SIG-M5 (cell line): ENCODE results near the gene RHOB.
"Not testable (repeated sequence)": the region's sequence is repeated elsewhere in the genome, so short reads cannot be mapped to it uniquely, and the experiment has no call there.

ENCODE experiments used
- DNase-seq: peaks from one replicate; lab custom pipeline; 2025; lab: John Stamatoyannopoulos, UW

The RHOB gene

DNA sequence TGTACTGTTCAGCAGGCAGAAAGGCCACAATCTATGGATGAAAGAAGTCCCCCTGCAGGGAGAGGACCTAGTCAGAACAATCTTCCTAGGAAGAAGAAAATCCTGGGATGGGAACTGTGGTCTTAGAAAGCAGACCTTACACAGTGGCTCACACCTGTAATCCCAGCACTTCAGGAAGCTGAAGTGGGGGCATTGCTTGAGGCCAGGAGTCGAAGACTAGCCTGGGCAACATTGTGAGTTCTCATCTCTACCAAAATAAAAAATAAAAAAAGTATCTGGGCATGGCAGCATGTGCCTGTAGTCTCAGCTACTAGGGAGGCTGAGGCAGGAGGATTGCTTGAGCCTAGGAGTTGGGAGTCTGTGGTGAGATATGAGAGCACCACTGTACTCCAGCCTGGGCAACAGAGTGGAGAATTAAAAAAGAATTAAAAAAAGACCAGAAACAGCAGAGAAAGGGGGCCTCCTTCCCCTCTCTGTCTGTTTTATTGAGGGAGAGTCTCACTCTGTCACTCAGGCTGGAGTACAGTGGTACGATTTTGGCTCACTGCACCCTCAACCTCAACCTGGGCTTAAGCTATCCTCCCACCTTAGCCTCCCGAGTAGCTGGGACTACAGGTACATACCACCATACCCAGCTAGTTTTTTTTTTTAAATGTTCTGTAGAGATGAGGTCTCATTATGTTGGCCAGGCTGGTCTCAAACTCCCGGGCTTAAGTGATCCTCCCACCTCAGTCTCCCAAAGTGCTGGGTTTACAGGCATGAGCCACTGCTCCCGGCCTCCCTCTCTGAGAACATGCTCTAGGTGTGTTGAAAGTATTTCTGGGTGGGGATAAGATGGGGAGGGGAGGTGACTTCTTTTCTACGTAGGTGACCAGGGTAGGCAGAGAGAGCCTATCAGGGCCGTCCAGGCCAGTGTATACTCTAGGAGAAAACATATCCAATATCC lies 7.4 kb downstream of the RHOB start:
- no peak for DNase-seq

DNA sequence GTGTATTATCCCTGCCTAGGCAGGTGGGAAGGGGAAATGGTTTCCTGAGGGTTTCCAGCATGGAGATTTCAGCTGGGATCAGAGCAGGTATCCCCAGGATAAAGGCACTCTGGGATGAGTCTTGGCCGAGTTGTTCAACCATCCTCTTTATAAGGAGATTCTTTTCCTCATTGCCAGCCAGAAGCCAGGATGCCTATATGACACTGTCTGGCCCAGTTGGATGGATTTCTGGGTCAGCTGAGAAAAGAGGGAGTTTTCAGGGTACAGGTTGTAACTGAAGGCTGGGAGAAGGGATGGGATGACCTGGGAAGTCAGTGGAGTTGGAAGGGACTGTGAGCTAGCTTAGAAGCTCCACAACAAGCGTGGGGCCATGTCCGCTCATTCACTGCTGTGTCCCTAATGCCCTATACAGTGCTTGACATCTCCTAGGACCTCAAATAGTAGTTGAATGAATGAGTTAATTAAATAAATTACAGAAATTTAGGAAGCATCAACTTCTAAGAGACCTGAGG lies 8.3 kb downstream of the RHOB start:
- DNase-seq = no peak

DNA sequence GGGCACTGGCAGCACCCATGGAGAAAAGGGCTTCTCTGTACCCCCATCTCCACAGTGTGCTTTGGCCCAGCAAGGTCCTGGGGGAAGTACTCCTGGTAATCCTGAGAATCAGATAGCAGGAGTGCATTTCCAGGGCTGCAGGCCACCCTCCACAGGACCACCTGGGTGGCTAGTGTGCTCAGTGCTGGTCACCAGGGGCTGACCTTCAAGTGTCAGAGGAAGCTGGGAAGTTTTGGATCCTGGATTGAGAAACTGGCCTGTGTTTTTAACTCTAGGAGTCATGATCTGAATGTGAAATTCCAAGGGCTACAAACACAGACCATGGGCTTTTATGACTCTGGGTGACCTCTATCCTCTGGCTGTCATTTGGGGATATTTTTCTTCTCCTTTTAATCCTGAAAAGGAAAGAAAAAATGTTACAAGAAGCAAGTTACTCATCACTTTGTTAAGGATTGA lies 9.3 kb downstream of the RHOB start:
- DNase-seq = no peak

DNA sequence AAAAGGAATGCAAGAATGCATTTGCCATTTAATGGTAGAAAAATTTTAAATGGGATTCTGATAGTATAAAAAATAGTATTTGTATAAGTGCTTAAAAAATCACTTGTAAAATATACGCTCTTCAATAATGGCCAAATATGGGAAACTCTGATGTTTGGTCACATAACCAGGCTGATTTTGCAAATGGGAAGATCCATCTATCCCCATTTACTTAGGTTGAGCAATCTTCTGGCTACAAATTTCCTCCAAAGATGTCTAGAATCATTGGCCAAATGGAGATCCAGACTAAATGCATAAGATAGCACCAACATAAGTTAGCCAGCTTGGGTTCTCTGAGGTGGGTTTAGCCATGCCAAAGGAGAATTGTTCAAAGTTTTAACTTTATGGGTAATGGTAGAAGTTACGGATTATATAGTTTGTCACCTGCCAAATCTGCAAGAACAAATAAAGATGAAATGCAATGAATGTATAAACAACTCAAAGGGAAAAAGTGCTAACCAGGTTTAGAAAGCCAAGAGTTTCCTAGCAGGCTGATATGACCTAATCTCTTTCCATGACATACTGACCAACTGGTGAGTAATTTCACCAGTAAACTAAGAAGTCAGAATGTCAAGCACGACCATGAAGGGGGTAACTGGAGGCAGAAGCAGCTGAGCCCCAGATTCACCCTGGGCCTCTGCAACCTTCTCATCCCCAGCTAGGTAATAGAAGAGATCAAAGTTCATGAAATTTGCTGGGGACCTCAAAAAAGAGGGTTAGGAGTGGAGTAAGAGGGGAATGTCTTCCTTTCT lies 10.0 kb downstream of the RHOB start:
- DNase-seq = no peak

DNA sequence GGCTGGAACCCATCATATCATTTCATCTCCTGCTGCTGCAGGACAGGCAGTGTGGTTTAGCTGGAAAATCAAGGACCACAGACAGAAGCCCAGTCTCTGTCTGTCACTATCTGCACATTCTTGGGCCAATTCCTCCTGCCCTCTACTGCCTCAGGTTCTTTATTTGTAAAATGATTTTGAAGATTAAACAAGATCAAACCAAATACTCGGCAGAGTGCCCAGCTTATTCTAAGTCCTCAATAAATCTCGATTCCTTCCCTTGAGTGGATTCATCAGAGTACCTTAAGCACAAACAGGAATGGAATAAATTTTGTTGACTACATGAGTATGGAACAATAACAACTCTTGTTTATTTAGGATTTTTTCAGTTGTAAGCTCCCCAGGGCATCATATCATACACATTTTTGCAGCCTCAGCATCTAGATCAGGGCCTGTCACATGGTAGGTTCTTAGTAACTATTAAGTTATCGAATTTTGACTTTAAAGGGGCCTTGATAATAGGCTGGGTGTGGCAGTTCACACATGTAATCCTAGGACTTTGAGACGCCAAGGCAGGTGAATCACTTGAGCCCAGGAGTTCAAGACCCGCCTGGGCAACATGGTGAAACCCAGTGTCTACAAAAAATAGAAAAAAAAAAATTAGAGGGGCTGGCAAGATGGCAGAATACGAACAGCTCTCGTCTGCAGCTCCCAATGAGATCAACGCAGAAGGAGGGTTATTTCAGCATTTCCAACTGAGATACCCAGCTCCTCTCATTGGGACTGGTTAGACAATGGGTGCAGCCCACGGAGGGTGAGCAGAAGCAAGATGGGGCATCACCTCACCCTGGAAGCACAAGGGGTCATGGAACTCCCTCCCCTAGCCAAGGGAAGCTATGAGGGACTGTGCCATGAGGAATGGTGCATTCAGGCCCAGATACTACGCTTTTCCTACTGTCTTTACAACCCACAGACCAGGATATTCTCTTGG lies 11.1 kb downstream of the RHOB start:
- no peak for DNase-seq

DNA sequence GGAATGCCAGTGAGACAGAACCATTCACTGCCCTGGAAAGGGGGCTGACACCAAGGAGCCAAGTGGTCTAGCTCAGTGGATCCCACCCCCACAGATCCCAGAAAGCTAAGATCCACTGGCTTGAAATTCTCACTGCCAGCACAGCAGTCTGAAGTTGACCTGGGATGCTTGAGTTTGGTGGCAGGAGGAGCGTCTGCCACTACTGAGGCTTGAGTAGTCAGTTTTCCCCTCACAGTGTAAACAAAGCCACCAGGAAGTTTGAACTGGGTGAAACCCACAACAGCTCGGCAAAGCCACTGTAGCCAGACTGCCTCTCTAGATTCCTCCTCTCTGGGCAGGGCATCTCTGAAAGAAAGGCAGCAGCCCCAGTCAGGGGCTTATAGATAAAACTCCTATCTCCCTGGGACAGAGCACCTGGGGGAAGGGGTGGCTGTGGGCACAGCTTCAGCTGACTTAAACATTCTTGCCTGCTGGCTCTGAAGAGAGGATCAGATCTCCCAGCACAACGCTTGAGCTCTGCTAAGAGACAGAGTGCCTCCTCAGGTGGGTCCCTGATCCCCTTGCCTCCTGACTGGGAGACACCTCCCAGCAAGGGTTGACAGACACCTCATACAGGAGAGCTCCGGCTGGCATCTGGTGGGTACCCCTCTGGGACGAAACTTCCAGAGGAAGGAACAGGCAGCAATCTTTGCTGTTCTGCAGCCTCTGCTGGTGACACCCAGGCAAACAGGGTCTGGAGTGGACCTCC lies 12.0 kb downstream of the RHOB start:
- not testable (repeated sequence) for DNase-seq

DNA sequence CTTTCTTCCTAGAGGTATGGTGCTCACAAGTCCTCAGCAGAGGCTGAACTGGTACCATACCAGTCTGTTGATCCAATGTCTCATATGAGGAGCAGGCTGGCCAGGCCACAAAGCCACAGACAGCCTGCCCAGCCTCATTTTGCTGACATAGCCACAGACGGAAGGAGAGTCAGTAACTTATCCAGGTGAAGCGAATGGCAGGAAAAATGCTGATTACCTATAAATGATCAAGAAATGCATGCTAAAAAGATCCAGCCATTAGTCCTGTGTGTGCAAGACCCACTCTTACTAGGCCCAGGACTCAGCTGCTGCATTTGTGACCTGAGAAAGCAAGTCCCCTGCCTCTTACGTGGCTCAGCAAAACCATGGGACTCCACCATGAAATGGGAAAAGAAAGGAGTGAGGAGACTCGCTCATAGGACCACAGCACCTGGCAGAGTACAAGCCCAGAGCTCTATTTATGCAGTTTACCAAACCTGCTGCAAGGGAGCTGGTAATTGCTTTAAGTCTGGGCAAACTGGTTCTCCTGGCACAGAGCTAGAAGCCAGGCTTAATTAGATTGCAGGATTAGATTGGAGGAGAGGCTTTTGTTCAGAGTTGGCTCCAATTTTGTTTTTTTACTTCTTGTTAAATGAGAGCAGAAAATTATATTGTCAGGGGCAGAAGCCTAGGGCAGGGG lies 19.0 kb downstream of the RHOB start:
- no peak for DNase-seq

DNA sequence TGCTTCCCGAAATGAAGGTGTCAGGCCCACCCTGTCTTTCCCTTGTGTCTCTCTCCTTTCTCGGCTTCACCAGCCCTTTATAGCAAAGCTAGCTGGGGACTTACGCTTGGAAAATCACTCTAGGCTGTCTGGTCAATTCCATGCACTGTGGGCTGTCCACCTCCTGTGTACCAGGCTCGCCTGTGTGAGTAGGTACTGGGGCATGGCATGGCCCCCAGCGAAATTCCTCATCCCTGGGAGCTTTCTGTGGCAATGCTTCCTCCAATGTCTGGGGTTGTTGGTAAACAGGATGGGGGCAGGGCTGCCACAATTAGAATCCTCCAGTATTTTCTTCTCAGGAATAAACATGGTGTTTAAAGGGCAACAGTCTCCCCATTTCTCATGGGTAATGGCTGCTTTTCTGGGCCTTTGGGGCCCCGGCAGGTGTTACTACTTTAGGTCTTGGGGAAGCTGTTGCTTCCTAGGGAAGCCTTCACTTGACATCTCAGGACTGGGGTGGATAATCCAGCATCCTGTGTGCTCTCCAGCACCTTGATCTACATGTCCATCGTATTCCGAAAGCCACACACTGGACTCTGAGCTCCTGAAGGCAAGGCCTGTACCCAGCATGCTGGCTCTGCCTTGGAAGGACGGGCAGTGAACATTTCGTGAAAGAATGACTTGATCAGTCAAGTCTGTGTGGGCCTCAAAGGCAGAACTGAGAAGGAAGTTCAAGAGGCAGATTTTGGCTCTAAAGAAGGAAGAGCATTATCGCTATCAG lies 21.1 kb downstream of the RHOB start:
- DNase-seq = no peak

DNA sequence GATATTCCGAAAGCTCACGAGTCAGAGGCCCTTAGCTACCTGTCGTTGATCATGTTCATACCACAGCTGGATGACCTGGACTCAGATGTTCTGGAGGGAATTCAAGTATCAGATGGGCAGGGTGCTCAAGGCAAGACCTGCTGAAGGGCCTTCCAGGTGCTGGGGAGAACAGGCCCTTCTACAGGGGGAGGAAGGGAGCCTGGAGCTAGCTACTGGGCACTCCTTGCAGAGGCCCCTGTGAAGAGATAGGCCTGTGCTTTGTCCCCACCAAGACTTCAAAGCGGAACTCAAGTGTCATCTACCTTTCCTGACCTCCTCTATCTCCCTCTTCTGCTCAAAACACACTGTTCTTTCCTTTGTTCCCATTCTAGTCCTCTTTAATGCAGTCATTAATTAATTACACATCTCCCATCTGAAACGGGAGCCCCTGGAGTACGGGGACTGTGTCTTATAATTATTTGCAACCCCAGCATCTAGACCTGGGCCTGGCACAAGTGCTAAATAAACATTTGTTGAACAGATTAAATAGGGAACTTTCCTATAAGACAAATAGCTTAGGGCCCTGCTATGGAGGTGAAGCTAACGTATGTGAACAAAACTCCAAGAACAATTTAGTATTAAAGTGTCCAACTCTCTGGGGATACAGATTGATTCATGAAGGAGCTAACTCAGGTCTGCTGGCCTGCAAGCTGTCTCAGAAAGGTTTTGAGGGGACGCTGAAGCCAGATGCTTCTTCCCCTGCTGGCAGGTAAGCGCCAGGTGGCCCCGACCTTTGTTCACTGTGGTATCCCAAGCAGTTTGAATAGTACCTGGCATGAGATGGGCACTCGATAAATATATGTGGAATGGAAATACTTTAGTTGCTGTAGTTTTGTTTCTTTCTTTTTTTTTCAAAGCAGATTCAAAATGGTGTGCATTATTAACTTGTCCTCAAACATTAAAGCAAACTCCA lies 22.0 kb downstream of the RHOB start:
- DNase-seq = no peak

DNA sequence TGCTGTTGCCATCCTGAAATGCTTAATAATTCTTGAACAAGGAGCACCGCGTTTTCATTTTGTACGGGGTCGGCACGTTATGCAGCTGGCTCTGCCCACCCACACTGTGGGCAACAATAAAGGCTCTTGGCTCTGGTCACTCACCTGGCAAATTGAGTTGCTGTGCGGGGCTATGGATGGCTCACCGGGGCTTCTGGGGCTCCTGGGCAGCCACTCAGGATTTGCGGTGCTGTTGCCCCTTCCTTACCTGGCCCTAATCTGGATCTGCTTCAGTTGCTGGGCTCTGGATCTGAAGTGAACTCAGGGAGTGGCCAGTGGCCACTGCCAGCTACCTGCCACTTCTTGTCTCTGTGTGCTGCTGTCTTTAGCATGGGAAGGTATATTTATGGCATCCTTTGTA lies 22.7 kb downstream of the RHOB start:
- DNase-seq = no peak

DNA sequence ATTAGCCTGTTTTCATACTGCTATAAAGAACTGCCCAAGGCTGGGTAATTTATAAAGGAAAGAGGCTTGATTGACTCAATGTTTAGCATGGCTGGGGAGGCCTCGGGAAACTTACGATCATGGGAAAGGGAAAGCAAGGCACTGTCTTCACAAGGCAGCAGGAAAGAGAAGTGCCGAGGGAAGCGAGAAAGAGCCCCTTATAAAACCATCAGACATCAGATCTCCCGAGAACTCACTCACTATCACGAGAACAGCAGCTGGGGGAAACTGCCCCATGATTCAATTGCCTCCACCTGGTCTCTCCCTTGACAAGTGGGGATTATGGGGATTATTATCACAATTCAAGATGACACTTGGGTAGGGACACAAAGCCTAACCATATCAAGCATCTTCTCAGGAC lies 23.3 kb downstream of the RHOB start:
- no peak for DNase-seq

DNA sequence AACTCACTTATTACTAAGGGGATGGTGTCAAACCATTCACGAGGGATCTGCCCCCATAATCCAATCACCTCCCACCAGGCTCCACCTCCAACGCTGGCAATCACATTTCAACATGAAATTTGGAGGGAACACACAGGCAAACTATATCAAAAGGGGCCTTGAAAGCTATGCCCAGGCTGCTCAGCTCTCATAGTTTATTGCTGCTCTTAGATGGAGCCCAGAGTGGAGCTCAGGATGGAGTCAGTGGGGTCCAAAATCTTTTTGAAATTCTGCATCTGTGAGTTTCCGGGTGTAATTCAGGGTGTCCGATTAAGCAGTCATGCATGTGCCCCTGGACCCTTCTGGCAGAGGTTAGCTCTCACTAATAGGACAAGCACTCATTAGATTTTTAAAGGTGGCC lies 24.3 kb downstream of the RHOB start:
- DNase-seq = no peak

DNA sequence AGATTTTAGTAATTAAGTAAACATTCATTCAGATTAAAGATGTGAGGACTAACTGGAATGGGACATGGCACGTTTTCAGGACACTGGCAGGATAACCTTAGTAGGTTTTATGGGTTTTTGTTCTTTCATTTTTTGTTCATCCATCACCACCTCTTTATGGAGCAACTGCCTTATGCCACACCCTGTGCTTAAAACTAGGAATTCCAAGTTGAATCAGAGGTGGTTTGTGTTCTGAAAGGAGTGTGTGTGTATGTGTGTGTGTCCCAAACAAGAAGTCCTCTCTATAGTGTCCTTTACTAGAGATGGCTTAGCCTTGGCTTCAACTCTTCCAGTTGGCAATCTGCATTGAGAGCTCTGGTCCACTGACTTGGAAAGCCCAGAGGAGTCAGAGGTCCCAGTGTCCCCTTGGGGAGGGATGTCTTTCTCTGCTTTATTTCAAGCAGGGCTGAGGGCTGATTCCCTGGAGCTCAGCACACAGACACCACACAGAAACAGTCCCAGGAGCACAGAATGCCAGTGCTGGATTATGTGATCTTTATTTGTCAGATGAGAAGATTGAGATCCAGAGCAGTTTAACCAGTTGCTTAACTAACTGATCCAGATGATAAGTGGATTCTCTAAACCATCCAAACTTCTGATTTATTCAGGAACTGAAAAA lies 25.2 kb downstream of the RHOB start:
- no peak for DNase-seq

DNA sequence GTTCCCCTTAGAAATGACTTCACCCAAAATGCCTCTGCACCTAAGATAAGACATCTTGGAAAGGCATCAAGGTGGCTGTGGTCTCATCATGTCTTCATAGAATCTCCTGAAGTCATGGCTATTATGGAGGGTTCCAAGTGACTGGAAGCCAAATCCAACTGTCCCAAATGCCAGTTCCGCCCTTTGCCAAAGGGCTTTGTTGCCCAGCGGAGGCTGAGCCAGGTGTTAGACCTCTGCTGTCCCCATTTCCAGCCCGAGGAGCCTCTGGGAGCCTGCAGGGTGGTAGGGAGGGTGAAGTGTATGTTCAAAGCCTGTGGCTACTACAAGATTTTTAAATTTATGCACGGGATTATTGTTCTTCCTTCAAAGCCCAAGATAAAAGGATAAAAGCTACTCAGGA lies 25.7 kb downstream of the RHOB start:
- no peak for DNase-seq

DNA sequence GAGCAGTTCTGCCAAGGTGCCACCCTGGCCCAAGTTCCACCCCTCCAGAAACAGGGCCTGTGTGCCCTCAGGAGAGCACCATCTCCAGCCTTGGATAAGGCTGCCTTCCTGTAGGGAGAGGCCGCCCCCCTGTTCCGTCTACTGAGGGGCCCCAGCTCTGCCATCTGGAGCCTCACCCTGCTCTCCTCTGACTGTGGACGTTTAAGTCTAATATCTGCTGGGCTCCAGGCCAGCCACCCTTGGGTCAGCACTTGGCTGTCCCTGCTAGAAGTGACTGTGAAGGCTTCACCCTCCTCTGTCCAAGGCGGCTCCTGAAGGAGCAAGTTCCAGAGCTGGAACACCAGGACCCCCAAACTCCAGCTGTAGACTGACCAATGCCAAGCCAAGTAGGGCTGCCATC lies 26.3 kb downstream of the RHOB start:
- DNase-seq = no peak

DNA sequence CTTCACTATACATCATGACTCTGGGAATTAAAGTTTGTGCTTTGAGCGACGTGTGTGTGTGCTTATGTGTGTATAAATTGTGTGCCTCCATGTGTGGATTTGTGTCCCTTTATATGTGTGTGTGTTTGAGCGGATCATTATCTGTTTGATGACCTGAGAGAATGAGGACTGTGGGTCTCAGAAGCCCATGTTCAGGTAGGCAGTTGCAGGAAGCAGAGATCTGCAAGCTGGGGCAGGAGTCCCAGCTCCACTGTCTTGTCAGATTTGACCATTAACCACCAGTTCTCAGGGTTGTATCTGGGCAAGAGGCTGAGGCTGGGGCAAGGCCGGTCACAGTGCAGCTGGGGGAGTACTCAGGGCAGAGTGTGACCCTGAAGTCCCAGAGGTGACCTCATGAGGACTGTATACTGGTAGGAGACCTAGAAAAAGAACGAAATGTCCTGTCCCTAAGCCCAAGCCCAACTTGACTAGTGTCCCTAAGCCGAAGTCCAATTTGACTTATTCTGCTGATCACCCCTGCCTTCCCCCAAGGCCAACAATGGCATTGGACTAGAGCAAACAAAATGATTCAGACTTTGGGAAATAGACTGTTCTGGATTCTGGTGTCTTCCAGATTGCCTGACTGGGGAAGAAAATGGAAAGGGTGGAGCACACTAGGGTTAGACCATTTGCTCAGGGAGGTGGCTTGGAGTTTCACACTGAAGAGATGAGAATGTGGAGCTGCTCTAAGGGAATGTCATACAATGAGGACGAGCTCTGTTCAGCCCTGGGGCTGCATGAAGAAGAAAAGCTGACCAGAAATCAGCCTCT lies 28.1 kb downstream of the RHOB start:
- DNase-seq = no peak

DNA sequence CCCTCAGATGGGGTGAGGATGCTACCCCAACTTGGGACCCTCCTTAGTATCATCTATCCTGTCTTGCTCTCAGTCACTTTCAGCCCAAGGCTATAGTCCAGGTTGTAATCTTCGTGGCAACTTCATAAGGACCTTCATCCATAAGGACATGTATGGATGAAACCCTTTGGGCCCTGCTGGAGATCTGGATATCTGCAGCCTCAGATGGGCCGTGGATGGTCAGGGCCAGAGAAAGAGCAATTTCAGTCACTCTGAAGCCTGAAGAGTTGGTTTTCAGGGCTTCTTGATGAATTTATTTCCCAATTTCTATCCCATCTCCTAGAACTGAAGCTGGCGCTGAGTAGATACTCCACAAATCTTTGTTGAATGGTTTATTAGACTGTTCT lies 28.7 kb downstream of the RHOB start:
- DNase-seq = no peak
